GM10847 (cell line): ENCODE results near the gene FIBP.

Source experiments
- POLR2A ChIP-seq: IDR thresholded peaks from 2 replicates; pipeline ENCODE4 v1.6.1; 2011; ENCODE audit not compliant: insufficient read length; ENCODE audit errors: extremely low read depth

The FIBP gene

GRCh38 chr11:65853246-65853979 is 34.9 kb downstream of the FIBP start:
- no peak for TF ChIP-seq POLR2A

DNA sequence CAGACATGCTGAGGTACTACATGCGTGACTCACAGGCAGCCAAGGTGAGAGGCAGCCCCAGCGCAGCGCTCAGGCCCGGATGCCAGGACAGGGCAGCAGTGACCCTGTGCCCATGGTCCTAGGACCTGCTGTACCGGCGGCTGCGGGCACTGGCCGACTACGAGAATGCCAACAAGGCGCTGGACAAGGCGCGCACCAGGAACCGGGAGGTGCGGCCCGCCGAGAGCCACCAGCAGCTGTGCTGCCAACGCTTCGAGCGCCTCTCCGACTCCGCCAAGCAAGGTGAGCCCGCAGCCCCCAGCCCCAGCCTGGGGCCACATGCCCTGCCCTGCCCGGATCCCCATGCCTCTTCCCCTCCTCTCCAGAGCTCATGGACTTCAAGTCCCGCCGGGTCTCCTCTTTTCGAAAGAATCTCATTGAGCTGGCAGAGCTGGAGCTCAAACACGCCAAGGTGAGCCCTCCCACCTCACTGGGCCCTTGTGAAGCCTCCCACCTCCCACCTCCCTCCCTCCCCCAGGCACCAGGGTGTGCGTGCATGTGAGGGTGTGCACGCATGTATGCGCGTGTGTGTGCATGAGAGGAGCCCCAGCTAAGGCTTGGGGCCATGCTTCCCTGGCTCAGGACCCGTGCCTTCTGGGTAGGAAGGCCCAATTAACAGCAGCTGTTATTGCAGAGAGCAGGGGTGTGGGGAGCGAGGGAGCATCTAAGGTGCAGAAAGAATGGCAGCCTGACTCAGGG is 35.6 kb downstream of the FIBP start:
- TF ChIP-seq POLR2A, result no peak

- TF ChIP-seq POLR2A, result peak; percentile 2
Observed at GRCh38 chr11:65851811-65852507, 36.3 kb downstream of the FIBP start.

- no peak for TF ChIP-seq POLR2A
Observed at GRCh38 chr11:65851083-65851579, 37.1 kb downstream of the FIBP start.

GRCh38 chr11:65850217-65851082 is 37.8 kb downstream of the FIBP start:
- no peak for TF ChIP-seq POLR2A

- no peak for TF ChIP-seq POLR2A
Observed at GRCh38 chr11:65849771-65850216, 38.5 kb downstream of the FIBP start.

- TF ChIP-seq POLR2A, result no peak
Observed at GRCh38 chr11:65849366-65849765, 38.9 kb downstream of the FIBP start.

DNA sequence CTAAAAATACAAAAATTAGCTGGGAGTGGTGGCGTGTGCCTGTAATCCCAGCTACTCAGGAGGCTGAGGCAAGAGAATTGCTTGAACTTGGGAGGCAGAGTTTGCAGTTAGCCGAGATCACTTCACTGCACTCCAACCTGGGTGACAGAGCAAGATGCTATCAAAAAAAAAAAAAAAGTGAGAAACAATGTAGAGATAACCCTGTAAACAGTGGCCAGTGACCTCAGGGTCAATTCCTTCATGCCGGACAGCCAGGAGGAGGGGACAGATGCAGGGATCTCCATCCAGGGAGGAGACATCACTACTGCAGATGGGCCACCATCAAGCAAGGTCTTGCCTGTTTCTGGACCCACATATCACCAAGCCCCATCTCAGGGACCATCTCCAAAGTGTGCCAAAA is 40.5 kb downstream of the FIBP start:
- TF ChIP-seq POLR2A, result no peak

GRCh38 chr11:65844231-65844872 is 43.9 kb downstream of the FIBP start:
- TF ChIP-seq POLR2A, result no peak

DNA sequence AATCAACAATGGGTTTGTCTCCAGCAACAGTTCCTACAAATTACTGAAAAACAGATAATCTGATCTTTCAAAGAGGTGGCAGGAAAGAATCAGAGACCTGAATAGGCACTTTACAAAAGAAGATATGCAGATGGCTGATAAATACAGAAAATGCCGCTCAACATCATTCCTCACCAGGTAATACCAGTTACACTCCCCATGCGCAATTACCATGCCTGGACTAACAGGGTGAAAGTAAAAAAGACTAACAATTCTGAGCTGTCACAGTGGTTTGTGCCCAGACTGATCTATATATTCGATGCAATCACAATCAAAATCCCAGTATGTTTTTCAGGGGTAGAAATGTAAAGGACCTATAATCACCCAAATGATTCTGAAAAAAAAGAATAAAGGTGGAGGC is 44.5 kb downstream of the FIBP start:
- no peak for TF ChIP-seq POLR2A

DNA sequence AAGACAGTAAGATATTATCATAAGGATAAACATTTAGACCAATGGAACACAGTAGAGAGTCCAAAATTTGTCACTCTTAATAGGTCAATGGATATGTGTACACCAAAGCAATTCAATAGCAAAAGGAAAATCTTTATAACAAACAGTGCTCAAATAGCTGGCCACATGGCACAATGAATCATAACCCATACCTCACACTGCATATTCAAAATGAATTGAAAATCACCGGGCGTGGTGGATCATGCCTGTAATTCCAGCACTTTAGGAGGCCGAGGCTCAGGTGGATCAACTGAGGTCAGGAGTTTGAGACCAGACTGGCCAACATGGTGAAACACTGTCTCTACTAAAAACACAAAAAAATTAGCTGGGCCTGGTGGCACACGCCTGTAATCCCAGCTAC is 46.1 kb downstream of the FIBP start:
- no peak for TF ChIP-seq POLR2A

- TF ChIP-seq POLR2A, result no peak
Observed at GRCh38 chr11:65834202-65834601, 54.1 kb downstream of the FIBP start.
